Spleen (tissue), 7 donors: ENCODE results near the gene SLC12A6.

Experiments
- CTCF ChIP-seq, 11 experiments: fragments of 200-600 bp in 7 of 11; fragments of 450-650 bp in 4 of 11; sonication (generic) in 4 of 11; IDR thresholded peaks in 8 of 11; conservative IDR thresholded peaks in 3 of 11; 1 replicate in 7 of 11; 2 replicates in 4 of 11; pipeline versions ENCODE4 v1.4.0 to v1.8.0; 2016 to 2021; ENCODE audit warnings: antibody characterized with exemption in 11 of 11, inconsistent platforms in 4 of 11, mild to moderate bottlenecking in 1 of 11
- POLR2A ChIP-seq, 3 donors: fragments of 450-650 bp; IDR thresholded peaks; one replicate each; pipeline ENCODE4 v1.5.1; 2017; ENCODE audit warnings: antibody characterized with exemption in 3 of 3, mild to moderate bottlenecking in 1 of 3
- POLR2AphosphoS5 ChIP-seq, 3 donors: sonication (generic); formaldehyde crosslinking; IDR thresholded peaks; one replicate each; pipeline ENCODE4 v1.5.1; 2017; ENCODE audit warnings: antibody characterized with exemption in 3 of 3
- donor health status: DM: no; HTN: no; CAD: no; lungs with moderate emphysema.
- donor health status: DM: no; HTN: no; CAD: no.
- donor health status: DM: no; HTN: no; CAD: no.

GRCh38 chr15:34374816-34375215 lies 37.2 kb upstream of the SLC12A6 start:
- no peak for TF ChIP-seq CTCF (IDR thresholded peaks at IDR 0.05 in 8 of 11, conservative IDR thresholded peaks at IDR 0.05 in 3 of 11)
- TF ChIP-seq POLR2A (IDR thresholded peaks at IDR 0.05), result no peak
- TF ChIP-seq POLR2AphosphoS5 (IDR thresholded peaks at IDR 0.05), result no peak
